ENCODE results near the gene PFKFB3.
A peak's percentile ranks its signal among the peaks of the same experiment; 100 is the strongest.

Gene PFKFB3

DNA sequence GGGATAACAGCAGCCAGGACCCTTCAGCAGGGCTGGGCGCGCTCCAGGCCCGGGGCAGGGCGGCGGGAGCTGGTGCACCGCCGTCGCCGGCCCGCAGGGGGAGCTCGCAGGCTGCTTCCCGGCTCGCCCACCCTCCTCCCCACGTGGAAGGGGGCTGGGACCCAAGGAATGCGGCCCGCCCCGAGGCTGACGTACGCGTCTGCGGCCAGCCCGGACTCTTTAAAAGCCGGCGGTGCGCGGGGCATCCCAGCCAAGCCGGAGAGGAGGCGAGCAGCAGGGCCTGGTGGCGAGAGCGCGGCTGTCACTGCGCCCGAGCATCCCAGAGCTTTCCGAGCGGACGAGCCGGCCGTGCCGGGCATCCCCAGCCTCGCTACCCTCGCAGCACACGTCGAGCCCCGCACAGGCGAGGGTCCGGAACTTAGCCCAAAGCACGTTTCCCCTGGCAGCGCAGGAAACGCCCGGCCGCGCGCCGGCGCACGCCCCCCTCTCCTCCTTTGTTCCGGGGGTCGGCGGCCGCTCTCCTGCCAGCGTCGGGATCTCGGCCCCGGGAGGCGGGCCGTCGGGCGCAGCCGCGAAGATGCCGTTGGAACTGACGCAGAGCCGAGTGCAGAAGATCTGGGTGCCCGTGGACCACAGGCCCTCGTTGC lies at the start of gene PFKFB3:
TSS of gene PFKFB3 (plus strand) at position 249 of the 647 bp plus-strand sequence. CDS start at position 578, 329 bp downstream.
- Histone ChIP-seq H3K27me3 (replicated peaks; ENCODE audit: insufficient read depth, low read length) (no peaks in the 10 kb centered on the region), H4K20me1 (ENCODE audit: insufficient read depth, low read length) (no peaks in the 10 kb centered on the region), H3K9ac (ENCODE audit: low read length) (peak within 1 kb of the TSS; percentile 63), H3K9me3 (replicated peaks; ENCODE audit: insufficient read depth, low read length) (no peaks in the 10 kb centered on the region), H2AFZ (ENCODE audit: low read length) (peak within 1 kb of the TSS; percentile 71), H3K4me1 (ENCODE audit: low read length) (no peaks in the 10 kb centered on the region), H3K4me3 (ENCODE audit: low read length) (peak within 1 kb of the TSS; percentile 82), H3K9me2 (replicated peaks; ENCODE audit: insufficient read depth, low read length) (no peaks in the 10 kb centered on the region), H3K4me2 (ENCODE audit: low read depth, low read length) (peak within 1 kb of the TSS; percentile 100), H3K27ac (ENCODE audit: low read length) (peak within 1 kb of the TSS; percentile 67; the same call in 1 of the 2 replicates), H3K79me2 (ENCODE audit: low read length) (0 out of 2 replicates have a peak, but pooled peaks cover 7% of the 10 kb centered on the region), H3F3A (ENCODE audit: insufficient read depth, low read length) (peaks cover 10% of the 10 kb centered on the region; the same call in 1 of the 2 replicates), H3K36me3 (replicated peaks; ENCODE audit: insufficient read depth, low read length) (no peaks in the 10 kb centered on the region)
- TF ChIP-seq, protein P1, sequence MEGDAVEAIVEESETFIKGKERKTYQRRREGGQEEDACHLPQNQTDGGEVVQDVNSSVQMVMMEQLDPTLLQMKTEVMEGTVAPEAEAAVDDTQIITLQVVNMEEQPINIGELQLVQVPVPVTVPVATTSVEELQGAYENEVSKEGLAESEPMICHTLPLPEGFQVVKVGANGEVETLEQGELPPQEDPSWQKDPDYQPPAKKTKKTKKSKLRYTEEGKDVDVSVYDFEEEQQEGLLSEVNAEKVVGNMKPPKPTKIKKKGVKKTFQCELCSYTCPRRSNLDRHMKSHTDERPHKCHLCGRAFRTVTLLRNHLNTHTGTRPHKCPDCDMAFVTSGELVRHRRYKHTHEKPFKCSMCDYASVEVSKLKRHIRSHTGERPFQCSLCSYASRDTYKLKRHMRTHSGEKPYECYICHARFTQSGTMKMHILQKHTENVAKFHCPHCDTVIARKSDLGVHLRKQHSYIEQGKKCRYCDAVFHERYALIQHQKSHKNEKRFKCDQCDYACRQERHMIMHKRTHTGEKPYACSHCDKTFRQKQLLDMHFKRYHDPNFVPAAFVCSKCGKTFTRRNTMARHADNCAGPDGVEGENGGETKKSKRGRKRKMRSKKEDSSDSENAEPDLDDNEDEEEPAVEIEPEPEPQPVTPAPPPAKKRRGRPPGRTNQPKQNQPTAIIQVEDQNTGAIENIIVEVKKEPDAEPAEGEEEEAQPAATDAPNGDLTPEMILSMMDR (IDR thresholded peaks at IDR 0.05; ENCODE audit: low read length): peak; percentile 84
- TF ChIP-seq EZH2 (optimal IDR thresholded peaks at IDR 0.05; ENCODE audit: low read depth, low read length) (no peak), EZH2phosphoT487 (IDR thresholded peaks at IDR 0.05; ENCODE audit: low read length) (no peak)
- peak; percentile 94 for DNase-seq

DNA sequence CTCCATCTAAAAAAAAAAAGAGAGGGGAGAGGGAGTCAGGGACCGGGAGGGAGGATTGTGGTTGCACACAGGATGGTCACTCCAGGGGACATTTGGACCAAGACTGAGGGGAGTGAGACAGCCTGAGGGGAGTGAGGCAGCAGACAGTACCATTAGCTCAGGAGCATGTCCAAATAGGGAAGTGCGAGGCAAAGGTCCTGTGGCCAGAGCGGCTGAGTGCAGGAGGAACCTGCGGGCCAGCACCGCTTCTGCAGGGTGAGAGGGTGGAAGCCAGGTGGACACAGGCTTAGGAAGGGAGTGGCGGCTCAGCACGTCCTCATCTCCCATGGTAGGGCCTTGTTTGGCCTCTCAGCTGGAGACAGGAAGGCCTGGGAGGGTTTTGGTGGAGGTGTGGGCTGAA lies 48.9 kb upstream of the PFKFB3 start:
- Histone ChIP-seq H3K4me2 (ENCODE audit: low read depth, low read length) (no peak overlapping the region), H2AFZ (ENCODE audit: low read length) (no peak overlapping the region), H3K36me3 (replicated peaks; ENCODE audit: insufficient read depth, low read length) (no peaks in the 10 kb centered on the region), H3F3A (ENCODE audit: insufficient read depth, low read length) (no peaks in the 10 kb centered on the region), H3K27me3 (replicated peaks; ENCODE audit: insufficient read depth, low read length) (no peaks in the 10 kb centered on the region), H3K4me3 (ENCODE audit: low read length) (no peak overlapping the region), H4K20me1 (ENCODE audit: insufficient read depth, low read length) (no peaks in the 10 kb centered on the region), H3K4me1 (ENCODE audit: low read length) (peaks cover 5% of the 10 kb centered on the region), H3K9ac (ENCODE audit: low read length) (no peak overlapping the region), H3K79me2 (ENCODE audit: low read length) (peaks cover 9% of the 10 kb centered on the region; the same call in 1 of the 2 replicates), H3K27ac (ENCODE audit: low read length) (no peak overlapping the region), H3K9me3 (replicated peaks; ENCODE audit: insufficient read depth, low read length) (no peaks in the 10 kb centered on the region), H3K9me2 (replicated peaks; ENCODE audit: insufficient read depth, low read length) (no peaks in the 10 kb centered on the region)
- DNase-seq: no peak
- TF ChIP-seq EZH2 (optimal IDR thresholded peaks at IDR 0.05; ENCODE audit: low read depth, low read length) (no peak), EZH2phosphoT487 (IDR thresholded peaks at IDR 0.05; ENCODE audit: low read length) (no peak)
- TF ChIP-seq, protein P1 (IDR thresholded peaks at IDR 0.05; ENCODE audit: low read length): no peak

DNA sequence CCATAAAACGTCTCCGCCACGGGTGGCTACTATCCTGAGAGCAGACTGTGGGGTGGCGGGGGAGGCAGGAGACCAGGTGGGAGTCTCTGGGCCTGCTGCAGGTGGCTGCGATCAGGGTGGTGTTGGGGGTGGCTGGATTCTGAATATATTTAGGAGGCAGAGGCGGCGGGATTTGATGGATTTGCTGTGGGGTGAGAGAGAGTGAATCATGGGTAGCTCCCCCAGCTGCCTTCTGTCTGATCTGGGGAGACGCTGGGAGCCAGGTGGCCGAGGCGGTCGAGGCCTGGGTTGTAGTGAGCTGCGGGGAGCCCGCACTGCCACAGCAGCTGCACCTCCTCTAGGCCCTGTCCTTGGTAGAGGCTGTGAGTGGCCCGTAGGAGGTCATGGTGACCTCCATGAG lies 48.2 kb upstream of the PFKFB3 start:
- no peak for DNase-seq
- H3K9ac ChIP-seq (ENCODE audit: low read length): no peak overlapping the region
- H3K27ac ChIP-seq (ENCODE audit: low read length): no peak overlapping the region
- H4K20me1 ChIP-seq (ENCODE audit: insufficient read depth, low read length): no peaks in the 10 kb centered on the region
- H3K4me1 ChIP-seq (ENCODE audit: low read length): peaks cover 5% of the 10 kb centered on the region
- H2AFZ ChIP-seq (ENCODE audit: low read length): no peak overlapping the region
- no peaks in the 10 kb centered on the region for H3K27me3 ChIP-seq (replicated peaks; ENCODE audit: insufficient read depth, low read length)
- H3K9me2 ChIP-seq (replicated peaks; ENCODE audit: insufficient read depth, low read length): no peaks in the 10 kb centered on the region
- TF ChIP-seq EZH2phosphoT487 (IDR thresholded peaks at IDR 0.05; ENCODE audit: low read length) (no peak), EZH2 (optimal IDR thresholded peaks at IDR 0.05; ENCODE audit: low read depth, low read length) (no peak)
- TF ChIP-seq, protein P1 (IDR thresholded peaks at IDR 0.05; ENCODE audit: low read length): no peak
- no peak overlapping the region for H3K4me3 ChIP-seq (ENCODE audit: low read length)
- H3K36me3 ChIP-seq (replicated peaks; ENCODE audit: insufficient read depth, low read length): no peaks in the 10 kb centered on the region
- no peak overlapping the region for H3K4me2 ChIP-seq (ENCODE audit: low read depth, low read length)
- H3K79me2 ChIP-seq (ENCODE audit: low read length): peaks cover 9% of the 10 kb centered on the region; the same call in 1 of the 2 replicates
- no peaks in the 10 kb centered on the region for H3F3A ChIP-seq (ENCODE audit: insufficient read depth, low read length)
- no peaks in the 10 kb centered on the region for H3K9me3 ChIP-seq (replicated peaks; ENCODE audit: insufficient read depth, low read length)
